HG03520 (cell line): ENCODE results near the gene HOXD3.

ENCODE experiments used
- ATAC-seq: cut with Tn5 transposase; IDR thresholded peaks from one replicate; pipeline ENCODE4 v1.9.1; 2021; ENCODE audit warnings: mild to moderate bottlenecking, moderate library complexity; ENCODE audit not compliant: unreplicated experiment

Gene HOXD3

GRCh38 chr2:176161825-176162626 is 4.9 kb downstream of the HOXD3 start:
- ATAC-seq, result no peak

GRCh38 chr2:176162911-176163671 is 6.0 kb downstream of the HOXD3 start:
- ATAC-seq, result no peak

- ATAC-seq, result no peak
These were observed 6.6 kb downstream of the HOXD3 start for GRCh38 chr2:176163672-176164056.

GRCh38 chr2:176164201-176164600 is 7.1 kb downstream of the HOXD3 start:
- ATAC-seq, result no peak

- no peak for ATAC-seq
These were observed 7.7 kb downstream of the HOXD3 start for GRCh38 chr2:176164611-176165369.

- ATAC-seq, result no peak
These were observed 8.4 kb downstream of the HOXD3 start for GRCh38 chr2:176165370-176166050.

- ATAC-seq, result no peak
These were observed 9.2 kb downstream of the HOXD3 start for GRCh38 chr2:176166272-176166671.

GRCh38 chr2:176167398-176167797 is 10.3 kb downstream of the HOXD3 start:
- ATAC-seq, result no peak

GRCh38 chr2:176169181-176169580 is 12.1 kb downstream of the HOXD3 start:
- no peak for ATAC-seq

- no peak for ATAC-seq
These were observed 12.6 kb downstream of the HOXD3 start for GRCh38 chr2:176169711-176170110.

- ATAC-seq, result no peak
These were observed 13.6 kb downstream of the HOXD3 start for GRCh38 chr2:176170602-176171305.

GRCh38 chr2:176171351-176172006 is 14.4 kb downstream of the HOXD3 start:
- ATAC-seq, result no peak

GRCh38 chr2:176172007-176172894 is 15.1 kb downstream of the HOXD3 start:
- no peak for ATAC-seq

GRCh38 chr2:176172895-176173566 is 15.9 kb downstream of the HOXD3 start:
- no peak for ATAC-seq

- ATAC-seq, result no peak
These were observed 16.7 kb downstream of the HOXD3 start for GRCh38 chr2:176173567-176174381.

- ATAC-seq, result no peak
These were observed 17.3 kb downstream of the HOXD3 start for GRCh38 chr2:176174382-176174823.
